CD14-positive monocyte (primary cell): Measurements from ENCODE around the gene FKBP10. TPM values are rescaled to one million over a fixed set of nuclear protein-coding genes. Genes with fewer than 3 reads are reported as not detected.

ENCODE experiments used
- DNase-seq, 3 donors: peaks; one replicate each; pipeline ENCODE4 v3.0.0-alpha.2; 2011 to 2022
- H2AFZ ChIP-seq: 2 replicates; pipeline ENCODE4 v1.6.0; 2012; ENCODE audit warnings: mild to moderate bottlenecking, low read depth, low read length, inconsistent platforms; ENCODE audit not compliant: insufficient read depth, poor library complexity, severe bottlenecking
- H3K27ac ChIP-seq, 2 donors: 1 replicate in 1 of 2; 2 replicates in 1 of 2; pipeline ENCODE4 v1.5.1; 2012 to 2013; ENCODE audit warnings: low read length in 2 of 2, control low read depth in 1 of 2, inconsistent platforms in 1 of 2, low read depth in 1 of 2, mild to moderate bottlenecking in 1 of 2
- H3K27me3 ChIP-seq, 2 donors: one replicate each; pipeline versions ENCODE4 v1.6.0 to v1.6.1; 2011 to 2013; ENCODE audit warnings: low read length in 2 of 2; ENCODE audit not compliant: control insufficient read depth in 2 of 2, insufficient read depth in 2 of 2
- H3K36me3 ChIP-seq, 2 donors: replicated peaks in 1 of 2; 1 replicate in 1 of 2; 2 replicates in 1 of 2; pipeline versions ENCODE4 v1.5.1 to v1.6.1; 2012 to 2013; ENCODE audit warnings: low read length in 2 of 2, control low read depth in 1 of 2, inconsistent platforms in 1 of 2, mild to moderate bottlenecking in 1 of 2; ENCODE audit not compliant: insufficient read depth in 2 of 2, control insufficient read depth in 1 of 2
- H3K4me1 ChIP-seq, 2 donors: 1 replicate in 1 of 2; 2 replicates in 1 of 2; pipeline versions ENCODE4 v1.5.1 to v1.6.1; 2012 to 2013; ENCODE audit warnings: low read length in 2 of 2, control low read depth in 1 of 2, inconsistent platforms in 1 of 2, mild to moderate bottlenecking in 1 of 2, moderate library complexity in 1 of 2; ENCODE audit not compliant: insufficient read depth in 2 of 2, control insufficient read depth in 1 of 2
- H3K4me2 ChIP-seq: replicated peaks from 2 replicates; pipeline ENCODE3; 2012; ENCODE audit warnings: low read length, moderate library complexity, mild to moderate bottlenecking; ENCODE audit not compliant: poor library complexity, severe bottlenecking; ENCODE audit errors: extremely low read depth
- H3K4me3 ChIP-seq, 3 experiments: fragments of 200-600 bp in 1 of 3; sonication (generic) in 1 of 3; replicated peaks in 1 of 3; 1 replicate in 2 of 3; 2 replicates in 1 of 3; pipeline ENCODE4 v1.5.1; 2011 to 2013; ENCODE audit warnings: low read length in 3 of 3, mild to moderate bottlenecking in 3 of 3, control low read depth in 2 of 3, low read depth in 2 of 3, inconsistent platforms in 1 of 3, moderate library complexity in 1 of 3
- H3K79me2 ChIP-seq: 2 replicates; pipeline ENCODE4 v1.6.0; 2012; ENCODE audit warnings: mild to moderate bottlenecking, control low read depth, inconsistent platforms, low read length, moderate library complexity; ENCODE audit not compliant: insufficient read depth
- H3K9ac ChIP-seq: 2 replicates; pipeline ENCODE4 v1.6.0; 2017; ENCODE audit warnings: low read length, mild to moderate bottlenecking; ENCODE audit not compliant: insufficient read depth, poor library complexity, severe bottlenecking
- H3K9me3 ChIP-seq, 2 donors: replicated peaks in 1 of 2; 1 replicate in 1 of 2; 2 replicates in 1 of 2; pipeline versions ENCODE4 v1.5.1 to v1.6.1; 2012 to 2013; ENCODE audit warnings: low read length in 2 of 2, control low read depth in 1 of 2; ENCODE audit not compliant: control insufficient read depth in 1 of 2, insufficient read depth in 1 of 2
- H4K20me1 ChIP-seq: 2 replicates; pipeline ENCODE4 v1.6.0; 2012; ENCODE audit warnings: mild to moderate bottlenecking, low read length, control low read depth, moderate library complexity; ENCODE audit not compliant: insufficient read depth
- H3K27ac Mint-ChIP-seq, 7 donors: one replicate each; pipeline ENCODE4 v1.8.0; 2020; ENCODE audit warnings: mild to moderate bottlenecking in 7 of 7, mixed read lengths in 7 of 7, moderate library complexity in 6 of 7, inconsistent platforms in 2 of 7
- H3K27me3 Mint-ChIP-seq, 3 donors: one replicate each; pipeline ENCODE4 v1.8.0; 2021 to 2022; ENCODE audit warnings: low read depth in 3 of 3, mild to moderate bottlenecking in 3 of 3, mixed read lengths in 3 of 3, moderate library complexity in 3 of 3, inconsistent platforms in 1 of 3
- H3K36me3 Mint-ChIP-seq, 2 donors: one replicate each; pipeline ENCODE4 v1.8.0; 2020; ENCODE audit warnings: mixed read lengths in 2 of 2, inconsistent platforms in 1 of 2, mild to moderate bottlenecking in 1 of 2
- H3K4me1 Mint-ChIP-seq: one replicate; pipeline ENCODE4 v1.8.0; 2020; ENCODE audit warnings: mild to moderate bottlenecking, mixed read lengths
- H3K4me3 Mint-ChIP-seq, 2 donors: one replicate each; pipeline ENCODE4 v1.8.0; 2020; ENCODE audit warnings: mild to moderate bottlenecking in 2 of 2, mixed read lengths in 2 of 2, moderate library complexity in 1 of 2
- H3K9me3 Mint-ChIP-seq, 7 donors: one replicate each; pipeline ENCODE4 v1.8.0; 2020 to 2022; ENCODE audit warnings: mixed read lengths in 7 of 7, mild to moderate bottlenecking in 6 of 7, moderate library complexity in 6 of 7, inconsistent platforms in 2 of 7
- WGBS: methylation state at CpG from one replicate; pipeline ENCODE4 v1.1.5; 2013; ENCODE audit warnings: missing lambda C conversion rate; ENCODE audit not compliant: insufficient coverage; 5-methylcytosine and 5-hydroxymethylcytosine counted together
- intact Hi-C, 2 donors: fragments of 100-400 bp; cut with micrococcal nuclease; formaldehyde crosslinking; loops; one replicate each; pipeline versions ENCODE4 v1.15.0 to v1.15.1; 2023
- polyA plus RNA-seq, 3 donors: library from polyadenylated mRNA; depleted of rRNA in 1 of 3; unstranded in 2 of 3; stranded (reverse) in 1 of 3; fragments of 300-500 nt in 2 of 3; fragments of >200 nt in 1 of 3; fragmentation: Illumina TruSeq in 2 of 3; gene quantifications; 1 replicate in 2 of 3; 2 replicates in 1 of 3; pipeline ENCODE4 v1.2.3, GENCODE V29; 2012 to 2021
- TF ChIP-seq, protein P1 (sequence below): fragments of 200-600 bp; IDR thresholded peaks from one replicate; pipeline ENCODE4 v1.8.0; 2022; ENCODE audit warnings: antibody characterized with exemption, mild to moderate bottlenecking

Gene FKBP10
- polyA plus RNA-seq, 3 donors, result not detected

DNA sequence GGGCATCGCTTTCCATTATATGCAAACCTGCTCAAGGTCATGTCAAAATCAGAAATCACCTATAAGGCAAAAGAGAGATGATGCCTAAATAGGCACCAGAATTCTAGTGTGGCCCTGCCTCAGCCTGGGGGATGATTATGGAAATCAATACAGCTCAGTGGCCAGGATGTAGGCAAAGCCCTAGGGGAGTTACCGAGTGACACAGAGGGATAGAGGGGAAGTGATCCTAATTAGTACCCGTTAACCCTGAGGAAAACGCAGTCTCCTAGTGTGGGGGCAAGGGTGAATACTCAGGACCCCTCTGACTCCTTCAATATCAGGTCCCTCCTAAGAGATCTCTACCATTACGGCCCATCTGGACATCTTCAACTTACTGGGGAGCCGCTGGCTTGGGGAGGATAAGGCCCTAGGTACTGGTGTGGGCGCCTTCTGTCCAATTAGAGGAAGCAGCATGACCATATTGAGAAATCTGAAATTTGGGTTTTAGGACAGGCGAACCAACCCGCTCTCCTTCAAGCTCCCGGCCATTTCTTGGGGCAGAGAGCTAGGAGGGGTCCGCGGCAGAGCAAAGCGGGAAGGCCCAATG, 22.5 kb downstream of the FKBP10 start:
- H3K4me1 Mint-ChIP-seq, result peaks cover 12% of the 10 kb centered on the region
- Histone ChIP-seq H3K27me3 (peaks cover 2 to 8% of the 10 kb centered on the region in 2 donors), H3K4me3 (peak overlapping the region; percentile 44 to 86 (median 75)), H3K4me1 (peaks cover 11 to 16% of the 10 kb centered on the region in 2 donors), H3K9me3 (no peaks in the 10 kb centered on the region), H3K36me3 (peaks cover 0 to 5% of the 10 kb centered on the region in 2 donors), H3K27ac (no peak overlapping the region), H3K4me2 (peak overlapping the region; percentile 99), H4K20me1 (no peaks in the 10 kb centered on the region), H2AFZ (peak overlapping the region; percentile 98), H3K9ac (peak overlapping the region; percentile 74), H3K79me2 (no peaks in the 10 kb centered on the region)
- H3K27ac Mint-ChIP-seq, result peak overlapping the region in 2 of 7 donors; percentile 30 to 57
- H3K36me3 Mint-ChIP-seq, result peaks cover 3 to 4% of the 10 kb centered on the region in 2 donors
- DNase-seq, result peak; percentile 20 to 47 (median 31)
- TF ChIP-seq, protein P1, sequence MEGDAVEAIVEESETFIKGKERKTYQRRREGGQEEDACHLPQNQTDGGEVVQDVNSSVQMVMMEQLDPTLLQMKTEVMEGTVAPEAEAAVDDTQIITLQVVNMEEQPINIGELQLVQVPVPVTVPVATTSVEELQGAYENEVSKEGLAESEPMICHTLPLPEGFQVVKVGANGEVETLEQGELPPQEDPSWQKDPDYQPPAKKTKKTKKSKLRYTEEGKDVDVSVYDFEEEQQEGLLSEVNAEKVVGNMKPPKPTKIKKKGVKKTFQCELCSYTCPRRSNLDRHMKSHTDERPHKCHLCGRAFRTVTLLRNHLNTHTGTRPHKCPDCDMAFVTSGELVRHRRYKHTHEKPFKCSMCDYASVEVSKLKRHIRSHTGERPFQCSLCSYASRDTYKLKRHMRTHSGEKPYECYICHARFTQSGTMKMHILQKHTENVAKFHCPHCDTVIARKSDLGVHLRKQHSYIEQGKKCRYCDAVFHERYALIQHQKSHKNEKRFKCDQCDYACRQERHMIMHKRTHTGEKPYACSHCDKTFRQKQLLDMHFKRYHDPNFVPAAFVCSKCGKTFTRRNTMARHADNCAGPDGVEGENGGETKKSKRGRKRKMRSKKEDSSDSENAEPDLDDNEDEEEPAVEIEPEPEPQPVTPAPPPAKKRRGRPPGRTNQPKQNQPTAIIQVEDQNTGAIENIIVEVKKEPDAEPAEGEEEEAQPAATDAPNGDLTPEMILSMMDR, result no peak
- H3K4me3 Mint-ChIP-seq, result peak overlapping the region; percentile 79 to 90
- WGBS, result 5% methylated on average over 8 of the region's 13 CpGs
- intact Hi-C loops, result no loop called here
- peaks cover 0 to 3% (median 0%) of the 10 kb centered on the region in 7 donors for H3K9me3 Mint-ChIP-seq
- peaks cover 21 to 34% (median 25%) of the 10 kb centered on the region in 3 donors for H3K27me3 Mint-ChIP-seq

DNA sequence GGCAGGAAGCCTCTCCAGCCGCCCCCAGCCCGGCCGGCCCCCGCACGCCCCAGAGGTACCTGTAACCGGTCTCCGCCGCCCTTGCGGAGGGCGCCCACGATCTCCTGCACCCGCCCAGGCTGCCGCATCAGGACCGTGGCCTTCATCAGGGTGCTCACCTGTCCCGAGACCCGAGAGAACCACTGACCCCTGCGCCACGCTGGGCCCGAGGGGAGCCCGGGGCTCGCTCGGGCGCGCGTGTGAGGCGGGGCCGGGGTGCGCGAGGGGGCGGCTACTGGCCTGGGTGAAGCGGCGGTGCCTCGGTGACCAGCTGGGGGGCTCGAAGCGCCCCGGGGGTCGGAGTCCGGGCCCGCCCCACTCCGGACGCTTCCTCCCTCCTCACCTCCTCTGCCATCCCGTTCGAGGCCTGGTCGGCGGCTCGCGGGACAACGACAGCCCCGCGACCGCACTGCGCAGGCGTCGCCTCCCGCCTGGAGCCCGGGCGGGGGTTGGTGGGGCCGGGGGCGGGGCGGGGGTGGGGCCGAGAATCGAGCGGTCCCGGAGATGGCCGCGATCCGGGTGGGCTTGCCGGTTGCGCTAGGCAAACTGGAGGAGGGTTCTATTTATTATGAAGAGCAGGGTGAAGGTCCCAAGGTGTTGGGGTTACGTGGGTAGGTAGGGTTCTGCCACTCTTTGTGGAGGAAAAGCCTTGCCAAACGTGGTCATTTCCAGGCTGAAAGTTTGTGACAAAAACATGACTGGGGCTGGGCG, 23.2 kb downstream of the FKBP10 start, which contains the start of gene NT5C3B:
NT5C3B (minus strand) TSS at position 433 of the 750 bp plus-strand sequence; CDS start at position 394, 39 bp downstream.
- Histone ChIP-seq H2AFZ (peak within 1 kb of the TSS; percentile 98), H3K9ac (peak within 1 kb of the TSS; percentile 74), H3K4me3 (peak within 1 kb of the TSS; percentile 44 to 86 (median 75)), H3K79me2 (no peaks in the 10 kb centered on the region), H4K20me1 (no peaks in the 10 kb centered on the region), H3K4me1 (peaks cover 11 to 16% of the 10 kb centered on the region in 2 donors), H3K27ac (no peak within 1 kb of the TSS), H3K4me2 (peak within 1 kb of the TSS; percentile 99), H3K27me3 (peaks cover 2 to 8% of the 10 kb centered on the region in 2 donors), H3K9me3 (no peaks in the 10 kb centered on the region), H3K36me3 (no peaks in the 10 kb centered on the region)
- under 1% methylated on average over 44 of the region's 72 CpGs for WGBS
- Mint-ChIP-seq H3K4me3 (peak within 1 kb of the TSS; percentile 79 to 90), H3K36me3 (peaks cover 3 to 4% of the 10 kb centered on the region in 2 donors), H3K9me3 (peaks cover 0 to 3% (median 0%) of the 10 kb centered on the region in 7 donors), H3K27ac (peak within 1 kb of the TSS in 2 of 7 donors; percentile 30 to 57), H3K4me1 (peaks cover 12% of the 10 kb centered on the region), H3K27me3 (peaks cover 22 to 34% (median 25%) of the 10 kb centered on the region in 3 donors)
- intact Hi-C loops, result no loop called here
- TF ChIP-seq, protein P1, result no peak
- DNase-seq, result peak in 1 of 3 donors; percentile 21
